GM19372 (cell line): Measurements from ENCODE around the gene VASH2.
"Not testable (repeated sequence)": the region's sequence is repeated elsewhere in the genome, so short reads cannot be mapped to it uniquely, and the experiment has no call there.

ENCODE experiments used
- ATAC-seq: cut with Tn5 transposase; IDR thresholded peaks from one replicate; pipeline ENCODE4 v1.9.1; 2021; ENCODE audit warnings: mild to moderate bottlenecking, low read depth, moderate library complexity; ENCODE audit not compliant: unreplicated experiment

Gene VASH2

GRCh38 chr1:213017447-213018273 is 67.3 kb downstream of the VASH2 start:
- no peak for ATAC-seq

DNA sequence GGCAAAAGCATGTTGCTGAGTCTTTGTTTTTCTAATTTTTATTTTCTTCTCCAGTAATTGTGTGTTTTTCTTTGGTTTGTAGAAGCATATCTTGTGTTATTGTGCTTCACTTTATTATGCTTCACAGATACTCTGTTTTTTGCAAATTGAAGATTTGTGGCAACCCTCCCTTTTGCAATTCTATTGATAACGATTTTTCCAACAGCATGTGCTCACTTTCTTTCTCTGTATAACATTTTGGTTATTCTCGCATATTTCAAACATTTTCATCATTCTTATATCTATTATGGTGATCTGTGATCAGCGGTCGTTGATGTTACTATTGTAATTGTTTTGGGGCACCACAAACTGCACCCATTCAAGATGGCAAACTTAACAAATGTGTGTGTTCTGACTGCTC is 69.1 kb downstream of the VASH2 start:
- no peak for ATAC-seq

DNA sequence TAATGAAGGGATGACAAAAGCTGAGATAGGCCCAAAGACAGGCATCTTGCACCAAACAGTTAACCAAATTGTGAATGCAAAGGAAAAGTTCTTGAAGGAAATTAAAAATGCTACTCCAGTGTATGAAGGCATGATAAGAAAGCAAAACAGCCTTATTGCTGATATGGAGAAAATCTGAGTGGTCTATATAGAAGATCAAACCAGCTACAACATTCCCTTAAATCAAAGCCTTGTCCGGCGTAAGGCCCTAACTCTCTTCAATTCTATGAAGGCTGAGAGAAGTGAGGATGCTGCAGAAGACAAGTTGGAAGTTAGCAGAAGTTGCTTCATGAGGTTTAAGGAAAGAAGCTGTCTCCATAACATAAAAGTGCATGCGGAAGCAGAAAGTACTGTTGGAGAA is 69.7 kb downstream of the VASH2 start:
- no peak for ATAC-seq

- ATAC-seq = not testable (repeated sequence)
These were observed 76.7 kb downstream of the VASH2 start for GRCh38 chr1:213027024-213027423.

- no peak for ATAC-seq
These were observed 82.3 kb downstream of the VASH2 start for GRCh38 chr1:213032651-213033050.

- ATAC-seq = no peak
These were observed 84.4 kb downstream of the VASH2 start for GRCh38 chr1:213034713-213035112.

DNA sequence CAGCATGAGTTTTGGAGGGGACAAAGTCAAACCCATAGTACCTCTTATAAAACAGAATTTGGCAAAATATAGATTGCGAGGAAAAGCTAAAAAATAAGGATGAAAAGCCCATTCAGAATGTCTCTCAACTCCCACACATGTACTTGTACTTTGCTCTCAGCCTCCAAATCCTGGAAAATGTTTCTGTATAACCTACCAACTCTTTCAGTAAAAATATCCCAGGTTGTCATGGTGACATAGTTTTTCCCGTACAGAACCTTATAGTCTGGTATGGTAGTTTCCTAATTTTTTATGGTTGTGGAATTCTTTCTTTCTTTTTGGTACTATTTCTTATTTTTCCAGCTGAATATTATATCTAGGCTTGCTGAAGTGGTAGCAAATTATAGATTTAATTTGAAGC is 85.2 kb downstream of the VASH2 start:
- no peak for ATAC-seq
